PC-9 (cell line): ENCODE data around the gene KIF26A. TPM values are rescaled to one million over a fixed set of nuclear protein-coding genes. Genes with fewer than 3 reads are reported as not detected.

Source experiments
- BruUV-seq: library from RNA; stranded (reverse); fragments of 400-500 nt; replicated peaks from 2 replicates; lab custom pipeline; 2021; lab: Mats Ljungman, UMichigan
- CTCF ChIA-PET: fragments of 300-600 bp; sonication (Branson Sonifier 250); formaldehyde crosslinking; loops from one replicate; lab custom pipeline; 2022; ENCODE audit warnings: antibody characterized with exemption; lab: Charles Lee
- POLR2A ChIA-PET: fragments of 300-600 bp; sonication (Branson Sonifier 250); formaldehyde crosslinking; loops from one replicate; lab custom pipeline; 2022; ENCODE audit warnings: antibody characterized with exemption; ENCODE audit not compliant: unreplicated experiment; lab: Charles Lee
- DNase-seq, 2 experiments: peaks; one replicate each; pipeline versions ENCODE4 v3.0.0 to v3.0.0-alpha.2; 2015 to 2022; ENCODE audit warnings: mixed read lengths in 1 of 2
- H2AFZ ChIP-seq: fragments of 200-600 bp; sonication (generic); 2 replicates; pipeline ENCODE4 v1.8.1; 2017; ENCODE audit warnings: antibody characterized with exemption
- H3F3A ChIP-seq: fragments of 200-600 bp; sonication (generic); 2 replicates; pipeline ENCODE4 v1.8.1; 2017; ENCODE audit warnings: antibody characterized with exemption, mild to moderate bottlenecking, low read depth; ENCODE audit not compliant: insufficient read depth
- H3K27ac ChIP-seq: fragments of 200-600 bp; sonication (generic); 2 replicates; pipeline ENCODE4 v1.6.1; 2016; ENCODE audit warnings: mixed run types
- H3K27me3 ChIP-seq: fragments of 200-600 bp; sonication (generic); 2 replicates; pipeline ENCODE4 v1.6.1; 2016; ENCODE audit warnings: low read depth, mixed run types; ENCODE audit not compliant: insufficient read depth
- H3K36me3 ChIP-seq: fragments of 200-600 bp; sonication (generic); 2 replicates; pipeline ENCODE4 v1.6.1; 2016; ENCODE audit warnings: low read depth, mixed run types
- H3K4me1 ChIP-seq: fragments of 200-600 bp; sonication (generic); replicated peaks from 2 replicates; pipeline ENCODE4 v1.6.1; 2016; ENCODE audit warnings: mixed run types; ENCODE audit not compliant: insufficient read depth
- H3K4me2 ChIP-seq: fragments of 200-600 bp; sonication (generic); 2 replicates; pipeline ENCODE4 v1.6.1; 2017; ENCODE audit warnings: mixed run types
- H3K4me3 ChIP-seq: fragments of 200-600 bp; sonication (generic); 2 replicates; pipeline ENCODE4 v1.6.1; 2016; ENCODE audit warnings: mixed run types
- H3K79me2 ChIP-seq: fragments of 200-600 bp; sonication (generic); 2 replicates; pipeline ENCODE4 v1.6.1; 2017; ENCODE audit warnings: low read depth, mixed run types
- H3K9me2 ChIP-seq: fragments of 200-600 bp; sonication (generic); 2 replicates; pipeline ENCODE4 v1.8.1; 2017; ENCODE audit warnings: mild to moderate bottlenecking; ENCODE audit not compliant: insufficient read depth
- H3K9me3 ChIP-seq: fragments of 200-600 bp; sonication (generic); 2 replicates; pipeline ENCODE4 v1.8.1; 2016; ENCODE audit warnings: low read depth; ENCODE audit not compliant: insufficient read depth
- H4K20me1 ChIP-seq: fragments of 200-600 bp; sonication (generic); 2 replicates; pipeline ENCODE4 v1.8.1; 2017; ENCODE audit not compliant: insufficient read depth
- CTCF ChIP-seq: fragments of 200-600 bp; sonication (generic); conservative IDR thresholded peaks from 2 replicates; pipeline ENCODE4 v1.6.1; 2017; ENCODE audit warnings: mixed run types, antibody characterized with exemption, mild to moderate bottlenecking, moderate library complexity
- EZH2 ChIP-seq: fragments of 200-600 bp; sonication (generic); IDR thresholded peaks from 2 replicates; pipeline ENCODE4 v1.8.0; 2017; ENCODE audit warnings: antibody characterized with exemption, low read depth
- intact Hi-C: fragments of 100-400 bp; cut with micrococcal nuclease; formaldehyde crosslinking; loops from one replicate; pipeline ENCODE4 v1.10.0; 2022; ENCODE audit not compliant: unreplicated experiment
- total RNA-seq: library from RNA; stranded (reverse); gene quantifications from 2 replicates; pipeline ENCODE4 v1.2.3, GENCODE V29; 2021

KIF26A gene
- total RNA-seq, 1 experiment from 2014 or later: 0.17 TPM

DNA sequence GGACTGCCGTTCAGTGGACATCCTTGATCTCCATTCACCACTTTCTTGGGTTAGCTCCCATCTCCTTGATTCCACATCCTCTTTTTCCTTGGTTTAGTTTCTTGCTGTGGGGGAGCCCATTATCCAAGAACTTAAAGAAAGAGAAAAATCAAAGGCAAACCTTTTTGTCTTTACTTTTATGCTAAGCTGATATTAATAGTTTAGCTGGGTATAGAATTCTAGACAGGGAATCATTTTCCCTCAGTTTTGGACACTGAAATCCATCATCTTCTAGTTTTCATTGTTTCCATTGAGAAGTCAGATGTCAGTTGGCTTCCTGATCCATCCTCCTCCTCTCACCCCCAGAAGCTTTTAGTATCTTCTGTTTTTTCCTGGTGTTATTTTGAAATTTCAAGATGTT, 8.8 kb upstream of the KIF26A start:
- intact Hi-C loops: no loop called here
- no peaks in the 10 kb centered on the region for H3K36me3 ChIP-seq
- ChIA-PET CTCF (interaction anchor here (0.6 to 0.7 kb wide), 2 partner anchors 13 to 187 kb away, joined by 3 to 4 read pairs; partner anchors contain the start of gene RD3L), POLR2A (no interaction called here)
- BruUV-seq: no TSS peak
- H3K4me1 ChIP-seq: no peaks in the 10 kb centered on the region
- no peaks in the 10 kb centered on the region for H3K79me2 ChIP-seq
- no peak overlapping the region for H3K4me3 ChIP-seq
- DNase-seq: no peak
- peaks cover 2% of the 10 kb centered on the region; the same call in 1 of the 2 replicates for H4K20me1 ChIP-seq
- no peaks in the 10 kb centered on the region for H3F3A ChIP-seq
- H3K4me2 ChIP-seq: no peak overlapping the region
- H3K27ac ChIP-seq: no peak overlapping the region
- no peaks in the 10 kb centered on the region for H3K9me2 ChIP-seq
- TF ChIP-seq CTCF: no peak
- no peak for TF ChIP-seq EZH2
- 0 out of 2 replicates have a peak, but pooled peaks cover 9% of the 10 kb centered on the region for H3K9me3 ChIP-seq
- no peak overlapping the region for H2AFZ ChIP-seq
- peaks cover 19% of the 10 kb centered on the region; the same call in 1 of the 2 replicates for H3K27me3 ChIP-seq

GRCh38 chr14:104130974-104131651, 7.3 kb upstream of the KIF26A start:
- no peaks in the 10 kb centered on the region for H3K9me3 ChIP-seq
- BruUV-seq: no TSS peak
- intact Hi-C loops: loop anchor here (1.0 kb wide), 2 partner anchors 37 to 53 kb away; no protein-coding TSS in a partner anchor
- H3K27me3 ChIP-seq: peaks cover 19% of the 10 kb centered on the region; the same call in 1 of the 2 replicates
- peaks cover 2% of the 10 kb centered on the region; the same call in 1 of the 2 replicates for H4K20me1 ChIP-seq
- peak; percentile 45 to 48 for DNase-seq
- no peaks in the 10 kb centered on the region for H3K4me1 ChIP-seq
- H2AFZ ChIP-seq: no peak overlapping the region
- no peak overlapping the region for H3K27ac ChIP-seq
- POLR2A ChIA-PET: no interaction called here
- H3F3A ChIP-seq: no peaks in the 10 kb centered on the region
- no peak overlapping the region for H3K4me3 ChIP-seq
- CTCF ChIA-PET: no interaction called here
- no peaks in the 10 kb centered on the region for H3K36me3 ChIP-seq
- no peak overlapping the region for H3K4me2 ChIP-seq
- TF ChIP-seq CTCF (peak; percentile 90), EZH2 (no peak)
- no peaks in the 10 kb centered on the region for H3K79me2 ChIP-seq
- H3K9me2 ChIP-seq: no peaks in the 10 kb centered on the region

DNA sequence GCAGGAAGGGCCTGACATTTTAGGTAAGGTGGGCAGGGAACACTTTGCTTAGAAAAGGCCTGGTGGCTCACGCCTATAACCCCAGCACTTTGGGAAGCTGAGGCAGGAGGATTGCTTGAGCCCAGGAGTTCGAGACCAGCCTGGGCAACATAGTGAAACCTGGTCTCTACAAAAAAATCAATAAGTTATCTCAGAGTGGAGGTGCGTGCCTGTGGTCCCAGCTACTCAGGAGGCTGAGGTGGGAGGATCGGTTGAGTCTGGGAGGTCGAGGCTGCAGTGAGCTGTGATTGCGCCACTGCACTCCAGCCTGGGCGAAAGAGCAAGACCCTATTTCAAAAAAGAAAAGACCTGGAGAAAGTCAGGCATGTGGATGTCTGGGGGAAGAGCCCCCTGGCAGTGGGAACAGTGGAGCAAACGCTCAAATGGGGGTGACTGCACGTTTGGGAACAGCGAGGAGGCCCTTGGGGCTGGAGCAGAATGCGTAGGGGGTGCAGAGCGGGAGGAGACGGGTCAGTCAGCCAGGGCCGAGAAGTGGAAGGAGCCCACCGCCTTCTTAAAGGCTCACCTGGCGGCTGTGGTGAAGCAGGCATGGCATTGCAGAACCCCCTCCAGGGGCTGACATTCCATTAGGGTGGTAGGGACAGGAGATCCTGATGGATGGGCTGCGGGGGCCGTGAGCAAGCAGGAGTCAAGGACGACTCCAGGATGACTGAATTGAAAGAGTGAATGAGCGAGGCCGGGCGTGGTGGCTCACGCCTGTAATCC, 6.2 kb upstream of the KIF26A start:
- POLR2A ChIA-PET: no interaction called here
- Histone ChIP-seq H3K4me2 (no peak overlapping the region), H3F3A (no peaks in the 10 kb centered on the region), H3K36me3 (no peaks in the 10 kb centered on the region), H4K20me1 (peaks cover 2% of the 10 kb centered on the region; the same call in 1 of the 2 replicates), H3K4me3 (no peak overlapping the region), H3K9me2 (no peaks in the 10 kb centered on the region), H3K27me3 (peaks cover 19% of the 10 kb centered on the region; the same call in 1 of the 2 replicates), H2AFZ (no peak overlapping the region), H3K4me1 (no peaks in the 10 kb centered on the region), H3K27ac (no peak overlapping the region), H3K9me3 (no peaks in the 10 kb centered on the region), H3K79me2 (no peaks in the 10 kb centered on the region)
- intact Hi-C loops: loop anchor here (1.0 kb wide), 2 partner anchors 38 to 54 kb away; no protein-coding TSS in a partner anchor
- TF ChIP-seq EZH2: no peak
- no peak for TF ChIP-seq CTCF
- CTCF ChIA-PET: no interaction called here
- no peak for DNase-seq
- BruUV-seq: no TSS peak
